Measurements from ENCODE around the gene TYSND1.

- TF ChIP-seq POLR2AphosphoS5 (IDR thresholded peaks at IDR 0.05; ENCODE audit: low read depth, low read length) (no peak), TAF1 (IDR thresholded peaks at IDR 0.05; ENCODE audit: low read depth, low read length) (no peak), POLR2A (IDR thresholded peaks at IDR 0.05; ENCODE audit: low read depth, low read length) (no peak)
Observed at GRCh38 chr10:70191972-70192305, 45.4 kb upstream of the TYSND1 start.
